ENCODE data around the gene SF3A1. TPM values are rescaled to one million over a fixed set of nuclear protein-coding genes. Genes with fewer than 3 reads are reported as not detected.
A peak's percentile ranks its signal among the peaks of the same experiment; 100 is the strongest.

The SF3A1 gene
- total RNA-seq, 2 experiments from 2014 or later = 335 to 388 TPM

DNA sequence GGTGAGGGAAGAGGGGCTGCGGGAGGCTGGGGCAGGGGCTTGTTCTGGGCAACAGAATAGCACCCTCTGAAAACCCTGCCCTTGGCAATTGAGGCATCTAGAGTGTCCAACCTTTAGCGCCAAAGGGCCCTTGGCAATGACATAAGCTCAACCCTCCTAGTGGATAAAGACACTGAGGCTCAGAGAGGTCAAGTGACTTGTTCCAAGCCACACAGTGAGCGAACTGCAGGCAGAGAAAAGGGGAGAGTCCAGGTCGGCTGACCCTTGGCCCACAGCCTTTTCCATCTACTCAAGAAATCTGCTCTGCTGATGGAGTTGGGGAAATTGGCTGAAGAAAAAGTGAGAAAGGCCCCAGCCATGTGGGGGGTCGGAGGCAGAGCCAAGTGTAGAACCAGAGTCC is 43.0 kb upstream of the SF3A1 start:
- Mint-ChIP-seq H3K27ac (peak overlapping the region; percentile 82), H3K9me3 (no peaks in the 10 kb centered on the region), H3K4me3 (peak overlapping the region; percentile 34), H3K36me3 (ENCODE audit: low read depth) (peaks cover 13% of the 10 kb centered on the region), H3K4me1 (ENCODE audit: low read depth) (peaks cover 49% of the 10 kb centered on the region), H3K27me3 (no peaks in the 10 kb centered on the region)
- ATAC-seq (ENCODE audit: poor library complexity) (no peak), DNase-seq (no peak)
- H3K9me3 ChIP-seq (ENCODE audit: control insufficient read depth in 1 of 2, insufficient read depth in 1 of 2, low read length in 2 of 2) = no peaks in the 10 kb centered on the region
- peak overlapping the region in 1 of 2 donors; percentile 47 for H3K27ac ChIP-seq (ENCODE audit: low read depth in 1 of 2, low read length in 2 of 2)
- TF ChIP-seq, protein P1, sequence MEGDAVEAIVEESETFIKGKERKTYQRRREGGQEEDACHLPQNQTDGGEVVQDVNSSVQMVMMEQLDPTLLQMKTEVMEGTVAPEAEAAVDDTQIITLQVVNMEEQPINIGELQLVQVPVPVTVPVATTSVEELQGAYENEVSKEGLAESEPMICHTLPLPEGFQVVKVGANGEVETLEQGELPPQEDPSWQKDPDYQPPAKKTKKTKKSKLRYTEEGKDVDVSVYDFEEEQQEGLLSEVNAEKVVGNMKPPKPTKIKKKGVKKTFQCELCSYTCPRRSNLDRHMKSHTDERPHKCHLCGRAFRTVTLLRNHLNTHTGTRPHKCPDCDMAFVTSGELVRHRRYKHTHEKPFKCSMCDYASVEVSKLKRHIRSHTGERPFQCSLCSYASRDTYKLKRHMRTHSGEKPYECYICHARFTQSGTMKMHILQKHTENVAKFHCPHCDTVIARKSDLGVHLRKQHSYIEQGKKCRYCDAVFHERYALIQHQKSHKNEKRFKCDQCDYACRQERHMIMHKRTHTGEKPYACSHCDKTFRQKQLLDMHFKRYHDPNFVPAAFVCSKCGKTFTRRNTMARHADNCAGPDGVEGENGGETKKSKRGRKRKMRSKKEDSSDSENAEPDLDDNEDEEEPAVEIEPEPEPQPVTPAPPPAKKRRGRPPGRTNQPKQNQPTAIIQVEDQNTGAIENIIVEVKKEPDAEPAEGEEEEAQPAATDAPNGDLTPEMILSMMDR (IDR thresholded peaks at IDR 0.05) = no peak
- peaks cover 35% of the 10 kb centered on the region for H3K4me1 ChIP-seq (ENCODE audit: insufficient read depth, low read length)
- no peaks in the 10 kb centered on the region for H3K36me3 ChIP-seq (ENCODE audit: insufficient read depth, low read length)
- POLR2A ChIA-PET = interaction anchor here (1.0 to 7.9 kb wide), 3 partner anchors 25 to 112 kb away, joined by 3 to 112 read pairs (median 3); partner anchors contain the start of gene MTFP1
- intact Hi-C loops (cut with DNase I, micrococcal nuclease) = loop anchor here (10.0 kb wide), 2 partner anchors 205 to 355 kb away; partner anchors contain the start of gene TCN2 (in 1 of the 2)
- CTCF ChIA-PET = no interaction called here
- peaks cover 0 to 2% of the 10 kb centered on the region in 2 experiments for H3K27me3 ChIP-seq (ENCODE audit: control insufficient read depth in 1 of 2, insufficient read depth in 2 of 2, low read length in 2 of 2)
- no peak overlapping the region for H3K4me3 ChIP-seq (ENCODE audit: low read length)

DNA sequence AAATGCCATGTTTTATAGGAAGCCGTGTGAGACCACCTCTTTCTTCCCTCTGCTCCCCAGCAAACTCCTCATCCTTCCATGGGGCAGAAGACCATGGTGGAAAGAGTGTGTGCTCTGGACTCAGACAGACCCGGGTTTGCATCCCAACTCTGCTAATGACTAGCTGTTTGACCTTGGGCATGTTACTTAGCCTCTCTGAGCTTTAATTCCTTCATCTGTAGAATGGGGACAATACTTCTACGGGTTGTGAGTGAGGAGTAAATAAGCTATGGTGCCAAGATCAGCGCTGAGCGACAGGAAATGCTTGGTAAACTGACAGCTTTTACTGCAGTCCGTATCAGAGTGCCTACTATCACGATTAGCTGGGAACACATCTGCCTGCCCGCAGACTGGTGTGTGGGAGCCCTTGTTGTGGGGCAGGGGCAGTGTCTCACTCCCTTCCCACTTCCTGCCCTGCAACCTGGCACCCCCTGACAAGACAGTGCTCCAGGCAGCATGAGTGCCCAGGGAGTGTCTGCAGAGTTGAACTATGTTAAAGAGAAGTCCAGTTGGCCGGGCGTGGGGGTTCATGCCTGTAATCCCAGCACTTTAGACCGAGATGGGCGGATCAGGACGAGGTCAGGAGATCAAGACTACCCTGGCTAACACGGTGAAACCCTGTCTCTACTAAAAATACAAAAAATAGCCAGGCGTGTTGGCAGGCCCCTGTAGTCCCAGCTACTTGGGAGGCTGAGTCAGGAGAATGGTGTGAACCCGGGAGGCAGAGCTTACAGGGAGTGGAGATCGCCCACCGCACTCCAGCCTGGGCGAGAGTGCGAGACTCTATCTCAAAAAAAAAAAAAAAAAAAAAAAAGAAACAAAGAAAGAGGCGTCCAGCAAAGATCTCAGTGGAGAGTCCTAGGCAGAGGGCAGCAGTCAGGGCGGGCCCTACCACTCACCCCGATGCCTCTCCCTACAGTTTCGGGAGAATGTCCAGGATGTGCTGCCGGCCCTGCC is 42.3 kb upstream of the SF3A1 start:
- Histone ChIP-seq H3K27ac (ENCODE audit: low read depth in 1 of 2, low read length in 2 of 2) (peak overlapping the region in 1 of 2 donors; percentile 47), H3K9me3 (ENCODE audit: control insufficient read depth in 1 of 2, insufficient read depth in 1 of 2, low read length in 2 of 2) (no peaks in the 10 kb centered on the region), H3K36me3 (ENCODE audit: insufficient read depth, low read length) (no peaks in the 10 kb centered on the region), H3K27me3 (ENCODE audit: control insufficient read depth in 1 of 2, insufficient read depth in 2 of 2, low read length in 2 of 2) (peaks cover 0 to 2% of the 10 kb centered on the region in 2 experiments), H3K4me1 (ENCODE audit: insufficient read depth, low read length) (peaks cover 35% of the 10 kb centered on the region), H3K4me3 (ENCODE audit: low read length) (peak overlapping the region; percentile 68)
- ChIA-PET POLR2A (interaction anchor here (0.6 to 7.9 kb wide), 5 partner anchors 14 to 112 kb away, joined by 3 to 112 read pairs (median 3); partner anchors contain the start of genes CASTOR1 and MTFP1), CTCF (no interaction called here)
- no peaks in the 10 kb centered on the region for H3K27me3 Mint-ChIP-seq
- DNase-seq = peak in 1 of 14 experiments; percentile 30
- TF ChIP-seq, protein P1 (IDR thresholded peaks at IDR 0.05) = no peak
- ATAC-seq (ENCODE audit: poor library complexity) = no peak
- peak overlapping the region; percentile 82 for H3K27ac Mint-ChIP-seq
- no peaks in the 10 kb centered on the region for H3K9me3 Mint-ChIP-seq
- H3K4me3 Mint-ChIP-seq = peak overlapping the region; percentile 89
- intact Hi-C loops (cut with DNase I, micrococcal nuclease) = loop anchor here (10.0 kb wide), 2 partner anchors 206 to 356 kb away; partner anchors contain the start of gene TCN2 (in 1 of the 2)
- peaks cover 49% of the 10 kb centered on the region for H3K4me1 Mint-ChIP-seq (ENCODE audit: low read depth)
- peaks cover 5% of the 10 kb centered on the region for H3K36me3 Mint-ChIP-seq (ENCODE audit: low read depth)
